ENCODE data around the gene ZNF675. TPM values are rescaled to one million over a fixed set of nuclear protein-coding genes. Genes with fewer than 3 reads are reported as not detected.
"Not testable (repeated sequence)": the region's sequence is repeated elsewhere in the genome, so short reads cannot be mapped to it uniquely, and the experiment has no call there.

The ZNF675 gene
- total and polyA plus RNA-seq, 2 of the 8 experiments (the other 6 are each of a cell fraction or from before 2014, with no cell fraction given) = 6.9 to 27.8 TPM

DNA sequence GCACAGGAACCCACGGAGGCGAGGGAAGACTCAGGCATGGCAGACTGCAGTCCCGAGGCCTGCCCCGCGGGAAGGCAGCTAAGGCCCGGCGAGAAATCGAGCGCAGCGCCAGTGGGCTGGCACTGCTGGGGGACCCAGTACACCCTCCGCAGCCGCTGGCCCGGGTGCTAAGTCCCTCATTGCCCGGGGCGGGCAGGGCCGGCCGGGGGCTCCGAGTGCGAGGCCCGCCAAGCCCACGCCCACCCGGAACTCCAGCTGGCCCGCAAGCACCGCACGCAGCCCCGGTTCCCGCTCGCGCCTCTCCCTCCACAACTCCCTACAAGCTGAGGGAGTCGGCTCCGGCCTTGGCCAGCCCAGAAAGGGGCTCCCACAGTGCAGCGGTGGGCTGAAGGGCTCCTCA lies 18.4 kb downstream of the ZNF675 start:
- ChIA-PET POLR2A (ENCODE audit: partially characterized antibody) (interaction anchor here (0.9 to 1.6 kb wide), 3 partner anchors 12 to 16 kb away, joined by 3 to 6 read pairs (median 3); no protein-coding TSS in a partner anchor), CTCF (ENCODE audit: partially characterized antibody) (interaction anchor here (0.8 kb wide), 1 partner anchor 553 kb away, joined by 3 read pairs; no protein-coding TSS in a partner anchor)
- not testable (repeated sequence) for FAIRE-seq; H4K5ac ChIP-seq (ENCODE audit: insufficient read length, low read depth, low read length); H3K23me2 ChIP-seq (ENCODE audit: low read depth, low read length); H4K20me1 ChIP-seq (replicated peaks in 1 of 2; ENCODE audit: control insufficient read depth in 1 of 2, insufficient read depth in 2 of 2, low read length in 2 of 2); H4K91ac ChIP-seq (replicated peaks; ENCODE audit: insufficient read length, low read length); H3K4me1 ChIP-seq (replicated peaks in 1 of 4; ENCODE audit: control insufficient read depth in 3 of 4, insufficient read depth in 4 of 4, low read length in 3 of 4); H2BK20ac ChIP-seq (ENCODE audit: low read length); H3K14ac ChIP-seq (ENCODE audit: insufficient read length); H2BK120ac ChIP-seq (replicated peaks; ENCODE audit: low read depth, low read length); H3K9me3 ChIP-seq (ENCODE audit: insufficient read depth in 2 of 2, low read depth in 1 of 2, low read length in 1 of 2); H2BK15ac ChIP-seq (ENCODE audit: low read length); H2BK5ac ChIP-seq (ENCODE audit: low read depth, low read length); H3K4me2 ChIP-seq (ENCODE audit: insufficient read depth in 1 of 2, low read depth in 2 of 2, low read length in 2 of 2); H3K79me1 ChIP-seq (ENCODE audit: low read depth, low read length); H3K27ac ChIP-seq (ENCODE audit: low read depth, low read length); H3K56ac ChIP-seq (replicated peaks; ENCODE audit: insufficient read length, low read depth, low read length); H3K27me3 ChIP-seq (replicated peaks in 1 of 4; ENCODE audit: control insufficient read depth in 3 of 4, extremely low read depth in 1 of 4, insufficient read depth in 3 of 4, low read length in 3 of 4); H3K4ac ChIP-seq (replicated peaks; ENCODE audit: insufficient read length, low read depth, low read length); H3K4me3 ChIP-seq (ENCODE audit: extremely low read depth in 1 of 4, insufficient read depth in 2 of 4, low read depth in 3 of 4, low read length in 4 of 4); H3K23ac ChIP-seq (ENCODE audit: insufficient read length); H3K9ac ChIP-seq (replicated peaks in 1 of 4; ENCODE audit: extremely low read depth in 1 of 4, low read depth in 3 of 4, low read length in 3 of 4); DNase-seq (ENCODE audit: low read depth in 1 of 2, low spot score in 2 of 2); H2BK12ac ChIP-seq (ENCODE audit: low read depth, low read length); H4K8ac ChIP-seq (ENCODE audit: extremely low read depth, insufficient read depth, low read length); H3K18ac ChIP-seq (ENCODE audit: extremely low read depth, low read length); H2AFZ ChIP-seq (ENCODE audit: low read length); H2AK5ac ChIP-seq (ENCODE audit: low read depth, low read length)
- WGBS, 2 experiments (ENCODE audit: extremely low coverage in 1 of 2, insufficient coverage in 1 of 2, insufficient read length in 1 of 2, insufficient replicate concordance in 2 of 2, low coverage in 1 of 2, low lambda C conversion rate in 2 of 2, missing lambda C conversion rate in 1 of 2) = 83% methylated on average over 8 of the region's 32 CpGs; no CpG with 5 or more reads in 1 of the 2 experiments
- H3K36me3 ChIP-seq (ENCODE audit: control insufficient read depth in 2 of 4, insufficient read depth in 4 of 4, low read length in 3 of 4) = peaks cover 0 to 19% (median 1%) of the 10 kb centered on the region in 4 experiments; a peak in 3 of 8 replicates
- peaks cover 0 to 65% of the 10 kb centered on the region in 2 experiments for H3K79me2 ChIP-seq (ENCODE audit: control insufficient read depth in 1 of 2, insufficient read depth in 2 of 2, low read length in 2 of 2)
